HG03108 (cell line): ENCODE data around the gene MLLT6.

Source experiments
- ATAC-seq: cut with Tn5 transposase; IDR thresholded peaks from one replicate; pipeline ENCODE4 v1.9.1; 2021; ENCODE audit warnings: moderate library complexity; ENCODE audit not compliant: unreplicated experiment

Gene MLLT6

DNA sequence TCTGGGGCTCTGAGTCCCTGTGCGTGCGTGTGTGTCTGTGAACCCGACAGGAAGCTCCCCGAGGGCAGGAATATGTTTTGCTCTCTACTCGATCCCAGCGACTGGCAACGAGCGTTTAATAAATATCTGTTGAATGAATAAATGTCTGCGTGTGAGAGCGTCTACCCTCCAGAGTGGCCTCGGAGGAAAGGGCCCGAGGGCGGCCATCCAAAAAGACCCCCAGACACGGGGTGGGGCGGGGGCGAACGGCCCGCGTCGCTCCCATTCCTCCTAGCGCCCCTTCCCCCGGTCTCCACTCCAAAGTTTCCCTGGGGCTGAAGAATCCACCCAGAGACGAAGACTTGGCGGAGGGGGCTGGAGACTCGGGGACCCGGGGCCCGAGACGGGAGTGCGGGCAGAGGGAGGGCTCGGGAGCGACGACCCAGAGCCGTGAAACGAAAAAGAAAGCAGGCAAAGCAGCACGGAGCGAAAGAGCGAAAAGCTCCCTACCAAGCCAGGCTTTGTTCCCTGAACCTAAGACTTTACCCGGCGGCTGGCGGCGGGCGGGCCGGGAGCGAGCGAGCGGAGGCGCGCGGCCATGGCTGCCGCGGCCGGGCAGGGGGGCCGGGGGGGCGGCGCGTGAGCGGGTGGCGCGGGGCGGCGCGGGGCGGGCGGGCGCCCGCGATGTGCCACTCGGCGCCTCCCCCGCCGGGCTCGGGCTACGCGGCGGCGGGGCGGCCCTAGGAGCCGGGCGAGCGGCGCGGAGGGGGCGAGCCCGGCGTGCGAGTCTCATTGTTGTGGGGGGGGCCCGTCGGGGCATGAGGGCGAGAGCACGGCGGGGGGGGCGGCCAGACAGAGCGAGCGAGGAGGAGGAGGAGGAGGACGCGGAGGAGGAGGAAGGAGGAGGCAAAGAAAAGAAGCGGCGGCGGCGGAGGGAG, at the start of gene MLLT6:
MLLT6 (plus strand) TSS at position 668 of the 917 bp plus-strand sequence. CDS start 360 bp downstream, outside the sequence.
- ATAC-seq: no peak

- no peak for ATAC-seq
These were observed 47.9 kb upstream of the MLLT6 start for GRCh38 chr17:38656959-38657823.

DNA sequence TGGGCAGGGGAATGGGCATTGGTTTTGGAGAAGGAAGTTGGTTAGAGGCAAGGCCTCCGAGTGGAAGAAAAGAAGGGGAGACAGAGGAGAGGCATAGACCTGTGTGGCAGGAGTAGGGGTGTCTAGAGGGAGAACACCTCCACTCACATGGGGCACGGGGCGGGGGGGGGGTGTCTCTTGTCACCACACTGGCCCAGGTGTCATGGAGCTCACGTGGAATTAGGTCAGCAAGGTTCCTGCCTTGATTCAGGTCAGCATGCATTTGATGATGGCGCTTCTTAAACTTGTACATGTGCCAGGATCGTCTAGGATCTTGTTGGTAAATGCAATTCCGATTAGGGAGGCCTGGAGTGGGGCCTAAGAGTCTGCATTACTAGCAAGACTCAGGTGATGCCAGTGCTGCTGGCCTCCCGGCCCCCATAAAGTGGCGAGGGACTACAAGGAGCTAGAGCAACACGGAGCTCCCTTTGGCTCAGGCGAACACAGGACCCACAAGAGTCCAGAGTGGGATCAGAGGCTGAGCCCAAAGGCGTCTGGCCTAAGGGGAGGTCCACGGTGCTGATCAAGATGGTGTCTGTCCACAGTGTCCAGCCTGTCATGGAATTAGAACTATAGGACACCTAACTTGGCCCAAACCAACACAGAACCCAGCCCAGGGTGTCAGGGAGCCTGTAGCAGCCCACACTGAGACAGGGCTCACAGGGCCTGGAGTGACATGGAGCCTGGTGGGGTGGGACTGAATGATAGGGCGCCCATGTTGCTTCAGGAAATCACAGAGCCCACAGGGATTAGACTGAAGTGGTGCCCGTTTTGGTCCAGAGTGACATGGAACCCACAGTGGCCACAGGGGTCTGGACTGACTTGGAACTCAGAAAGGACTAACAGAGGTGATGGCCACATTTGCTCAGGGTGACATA, 47.0 kb upstream of the MLLT6 start:
- no peak for ATAC-seq

- ATAC-seq: no peak
These were observed 46.2 kb upstream of the MLLT6 start for GRCh38 chr17:38658741-38659345.

DNA sequence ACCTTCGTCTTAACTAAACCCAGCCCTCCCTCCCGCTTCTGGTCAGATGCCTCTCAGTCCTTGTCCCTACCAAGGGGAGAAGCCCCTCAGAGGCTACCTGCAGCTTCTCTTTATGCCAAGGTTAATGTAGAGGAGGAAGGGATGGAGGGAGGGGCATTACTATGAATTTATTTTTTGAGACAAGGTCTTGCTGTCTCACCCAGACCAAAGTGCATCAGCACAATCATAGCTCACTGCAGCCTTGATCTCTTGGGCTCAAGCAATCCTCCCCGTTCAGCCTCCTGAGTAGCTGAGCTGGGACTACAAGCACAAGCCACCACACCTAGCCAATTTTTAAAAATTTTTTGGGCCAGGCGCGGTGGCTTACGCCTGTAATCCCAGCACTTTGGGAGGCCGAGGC, 45.7 kb upstream of the MLLT6 start:
- no peak for ATAC-seq

DNA sequence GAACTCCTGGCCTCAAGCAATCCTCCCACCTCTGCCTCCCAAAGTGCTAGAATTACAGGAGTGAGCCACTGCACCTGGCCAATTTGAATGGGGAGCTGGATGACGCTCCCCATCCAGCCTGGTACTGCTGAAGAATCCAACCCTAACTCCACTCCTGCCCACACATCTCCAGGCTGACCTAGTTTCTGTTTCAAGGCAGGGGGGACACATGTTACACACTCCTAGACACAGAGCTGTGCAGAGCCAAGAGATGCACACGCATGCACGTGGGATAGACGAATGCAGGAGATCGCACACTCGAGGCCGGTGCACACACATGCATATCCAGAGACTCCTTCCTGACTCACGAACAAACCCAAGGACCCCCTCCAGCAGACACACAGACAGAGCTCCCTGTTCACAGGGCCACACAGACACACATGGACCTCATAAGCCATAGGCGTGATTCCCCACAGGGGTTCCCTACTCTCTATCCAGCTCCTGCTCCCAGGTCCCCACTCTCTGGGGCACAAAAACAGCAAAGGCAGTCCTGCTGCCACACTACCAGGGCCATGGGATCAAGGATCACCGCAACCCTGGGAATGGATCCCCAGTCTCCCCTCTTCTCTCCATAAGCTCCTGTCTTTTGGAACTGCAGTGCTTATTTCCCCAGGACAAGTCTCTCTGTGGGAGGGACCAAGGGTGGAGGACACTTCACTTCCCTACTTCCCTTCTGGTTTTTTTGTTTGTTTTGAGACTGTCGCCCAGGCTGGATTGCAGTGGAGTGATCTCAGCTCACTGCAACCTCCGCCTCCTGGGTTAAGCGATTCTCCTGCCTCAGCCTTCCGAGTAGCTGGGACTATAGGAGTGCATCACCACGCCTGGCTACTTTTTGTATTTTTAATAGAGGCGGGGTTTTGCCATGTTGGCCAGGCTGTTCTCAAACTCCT, 44.7 kb upstream of the MLLT6 start:
- ATAC-seq: no peak

DNA sequence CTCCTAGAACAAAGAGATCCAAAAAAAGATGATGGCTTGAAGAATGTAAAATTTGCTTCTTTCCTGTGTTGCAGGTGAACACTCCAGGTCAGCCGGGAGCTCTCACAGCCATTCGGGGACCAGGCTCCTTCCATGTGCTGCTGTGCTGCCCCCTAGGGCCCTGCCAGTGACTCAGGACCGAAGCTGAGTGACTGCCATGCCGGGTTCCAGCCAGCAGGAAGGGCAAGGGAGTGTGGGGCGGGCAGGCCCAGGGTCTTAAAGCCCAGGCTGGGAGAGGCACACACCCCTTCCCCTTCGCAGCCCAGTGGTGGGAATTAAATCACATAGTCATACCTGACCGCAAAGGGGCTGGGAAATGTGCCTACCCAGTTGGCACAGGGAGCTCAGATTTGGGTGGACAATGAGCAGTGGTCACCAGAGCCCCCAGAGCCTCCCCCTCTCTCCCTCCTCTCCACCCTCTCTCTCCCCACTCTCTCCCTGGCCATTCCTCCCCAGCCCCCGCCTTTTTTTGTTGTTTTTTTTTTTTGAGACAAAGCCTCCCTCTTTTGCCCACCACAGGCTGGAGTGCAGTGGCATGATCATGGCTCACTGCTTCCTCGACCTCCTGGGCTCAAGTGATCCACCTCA, 41.8 kb upstream of the MLLT6 start:
- ATAC-seq: no peak

- ATAC-seq: no peak
These were observed 41.0 kb upstream of the MLLT6 start for GRCh38 chr17:38663964-38664644.

GRCh38 chr17:38667099-38667786, 37.8 kb upstream of the MLLT6 start:
- ATAC-seq: no peak

DNA sequence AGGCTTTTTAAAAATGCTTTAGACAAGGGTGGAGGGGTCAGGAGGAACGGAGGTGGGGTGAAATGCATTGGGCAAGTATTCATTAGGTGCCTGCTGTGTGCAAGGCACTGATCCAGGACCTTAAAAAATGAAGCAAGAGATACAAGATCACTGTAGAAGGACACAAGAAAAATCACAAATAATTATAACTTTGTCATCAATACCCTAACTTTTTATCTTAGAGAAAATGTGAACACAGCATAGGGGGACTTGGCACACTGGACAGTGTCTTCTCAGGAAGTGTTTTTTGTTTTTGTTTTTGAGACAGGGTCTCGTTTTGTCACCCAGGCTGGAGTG, 37.3 kb upstream of the MLLT6 start:
- no peak for ATAC-seq

- ATAC-seq: no peak
These were observed 35.6 kb upstream of the MLLT6 start for GRCh38 chr17:38669520-38669919.

- ATAC-seq: no peak
These were observed 32.9 kb upstream of the MLLT6 start for GRCh38 chr17:38671939-38672720.

DNA sequence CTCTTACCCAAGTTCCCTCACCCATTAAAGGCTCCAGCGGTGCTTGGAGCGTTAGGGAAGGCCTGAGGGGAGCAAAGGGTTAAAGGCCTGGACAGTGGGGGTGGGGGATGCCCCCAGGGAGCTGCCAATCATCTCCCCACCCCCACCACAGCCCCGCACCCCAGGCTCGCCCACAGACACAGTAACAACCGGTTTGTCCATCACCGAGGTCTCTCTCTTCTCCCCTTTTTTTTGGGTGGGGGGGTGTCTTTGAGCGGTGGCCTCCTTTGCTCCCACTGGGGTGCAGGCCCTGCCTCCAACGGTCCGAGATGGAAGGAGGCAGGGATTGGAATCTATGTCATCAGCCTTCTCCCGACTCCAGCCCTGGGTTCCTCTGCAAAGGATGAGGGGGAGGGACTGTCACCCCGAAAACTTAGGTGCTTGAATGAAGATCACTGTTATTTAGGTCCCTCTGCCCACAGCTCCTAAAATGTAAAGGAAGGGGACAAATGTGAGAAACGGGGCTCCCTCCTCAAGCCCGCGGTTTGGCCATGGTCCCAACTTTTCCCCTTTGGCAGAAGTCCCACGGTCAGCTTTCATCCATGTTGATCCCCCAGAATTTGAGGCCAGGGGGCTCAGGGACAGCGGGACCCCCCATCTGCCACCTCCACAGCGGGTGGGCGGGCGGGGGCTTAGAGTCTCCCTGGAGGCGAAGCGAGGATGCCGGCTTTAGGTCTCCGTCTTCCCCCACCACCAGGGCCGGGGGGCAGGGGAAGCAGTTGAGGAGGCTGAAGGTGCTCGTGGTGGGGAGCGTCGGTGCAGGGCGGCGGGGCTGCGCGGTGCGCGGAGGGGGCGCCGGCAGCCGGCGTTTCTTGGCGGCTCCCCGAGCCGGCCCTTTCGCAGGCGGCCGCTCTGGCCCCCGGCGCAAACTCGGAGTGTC, 32.0 kb upstream of the MLLT6 start:
- no peak for ATAC-seq

DNA sequence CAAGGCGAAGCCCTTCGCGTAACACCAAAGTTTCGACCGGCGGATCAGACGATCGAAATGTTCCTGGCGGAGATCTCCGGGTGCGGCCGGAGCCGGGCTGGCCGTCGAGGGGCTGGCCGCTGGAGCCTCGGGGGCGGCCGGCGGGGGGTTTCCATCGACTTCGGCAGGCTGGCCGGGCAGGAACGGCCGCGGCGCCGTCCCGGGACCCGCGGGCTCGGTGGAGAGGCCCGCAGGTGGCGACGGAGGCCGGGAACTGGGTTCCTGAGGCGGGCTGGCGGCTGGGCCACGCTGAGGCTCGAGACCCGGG, 31.4 kb upstream of the MLLT6 start:
- ATAC-seq: no peak

- no peak for ATAC-seq
These were observed 30.9 kb upstream of the MLLT6 start for GRCh38 chr17:38674014-38674748.
